WTC11 (cell line): ENCODE measurements around the gene BET1. TPM values are rescaled to one million over a fixed set of nuclear protein-coding genes. Genes with fewer than 3 reads are reported as not detected.

Experiments used
- ATAC-seq: fragments of 200-7000 bp; cut with Tn5 transposase; 2 replicates; pipeline ENCODE4 v1.10.0; 2021; ENCODE audit warnings: mild to moderate bottlenecking, moderate library complexity
- CTCF ChIA-PET: fragments of 300-600 bp; sonication (Branson Sonifier 250); formaldehyde crosslinking; loops from one replicate; lab custom pipeline; 2021; ENCODE audit warnings: antibody characterized with exemption; lab: Charles Lee
- POLR2A ChIA-PET: fragments of 350-600 bp; sonication (Branson Sonifier 250); formaldehyde crosslinking; loops from one replicate; lab custom pipeline; 2021; ENCODE audit warnings: antibody characterized with exemption; lab: Charles Lee
- DNase-seq: peaks from one replicate; pipeline ENCODE4 v3.0.0; 2021; ENCODE audit warnings: low spot score
- H3K27ac Mint-ChIP-seq: 2 replicates; pipeline ENCODE4 v1.8.0; 2021; ENCODE audit warnings: mixed read lengths
- H3K27me3 Mint-ChIP-seq: 2 replicates; pipeline ENCODE4 v1.8.0; 2021; ENCODE audit warnings: low read depth, mild to moderate bottlenecking, moderate library complexity, mixed read lengths
- H3K36me3 Mint-ChIP-seq: 2 replicates; pipeline ENCODE4 v1.8.0; 2021; ENCODE audit warnings: mixed read lengths
- H3K4me1 Mint-ChIP-seq: 2 replicates; pipeline ENCODE4 v1.8.0; 2022; ENCODE audit warnings: mixed read lengths
- H3K4me3 Mint-ChIP-seq: 2 replicates; pipeline ENCODE4 v1.8.0; 2021; ENCODE audit warnings: mild to moderate bottlenecking, moderate library complexity, mixed read lengths
- H3K9me3 Mint-ChIP-seq: 2 replicates; pipeline ENCODE4 v1.8.0; 2021; ENCODE audit warnings: mixed read lengths
- CREM ChIP-seq: sonication (generic); formaldehyde crosslinking; IDR thresholded peaks from 2 replicates; pipeline ENCODE4 v1.8.1; 2022; ENCODE audit warnings: mild to moderate bottlenecking, missing genetic modification reagents, moderate library complexity
- E2F1 ChIP-seq: sonication (generic); formaldehyde crosslinking; IDR thresholded peaks from 2 replicates; pipeline ENCODE4 v1.8.0; 2022; ENCODE audit warnings: mild to moderate bottlenecking, missing genetic modification reagents
- FOXK1 ChIP-seq: sonication (generic); formaldehyde crosslinking; IDR thresholded peaks from 2 replicates; pipeline ENCODE4 v1.8.0; 2022; ENCODE audit warnings: mild to moderate bottlenecking, moderate library complexity, missing genetic modification reagents
- JAZF1 ChIP-seq: fragments of 250-450 bp; sonication (Bioruptor Pico); IDR thresholded peaks from 2 replicates; pipeline ENCODE4 v1.9.0; 2021; ENCODE audit warnings: moderate library complexity, mild to moderate bottlenecking, inconsistent platforms
- MXD4 ChIP-seq: fragments of 250-450 bp; sonication (Bioruptor Pico); IDR thresholded peaks from 2 replicates; pipeline ENCODE4 v1.8.0; 2021; ENCODE audit warnings: mild to moderate bottlenecking, moderate library complexity, borderline replicate concordance
- NR2C2 ChIP-seq: sonication (generic); formaldehyde crosslinking; IDR thresholded peaks from 2 replicates; pipeline ENCODE4 v1.8.0; 2022; ENCODE audit warnings: mild to moderate bottlenecking, missing genetic modification reagents
- NR3C1 ChIP-seq: sonication (generic); formaldehyde crosslinking; conservative IDR thresholded peaks from 2 replicates; pipeline ENCODE4 v1.8.1; 2023; ENCODE audit warnings: low read depth, mild to moderate bottlenecking, missing genetic modification reagents
- PRDM15 ChIP-seq: sonication (generic); formaldehyde crosslinking; IDR thresholded peaks from 2 replicates; pipeline ENCODE4 v1.8.0; 2022; ENCODE audit warnings: missing genetic modification reagents
- SMAD3 ChIP-seq: sonication (generic); formaldehyde crosslinking; IDR thresholded peaks from 2 replicates; pipeline ENCODE4 v1.8.0; 2022; ENCODE audit warnings: missing genetic modification reagents, mild to moderate bottlenecking, borderline replicate concordance
- SP1 ChIP-seq: sonication (generic); formaldehyde crosslinking; conservative IDR thresholded peaks from 2 replicates; pipeline ENCODE4 v1.8.1; 2022; ENCODE audit warnings: missing genetic modification reagents
- TEAD1 ChIP-seq: sonication (generic); formaldehyde crosslinking; IDR thresholded peaks from 2 replicates; pipeline ENCODE4 v1.8.0; 2022; ENCODE audit warnings: mild to moderate bottlenecking, missing genetic modification reagents
- TEAD4 ChIP-seq: sonication (generic); formaldehyde crosslinking; IDR thresholded peaks from 2 replicates; pipeline ENCODE4 v1.8.0; 2022; ENCODE audit warnings: mild to moderate bottlenecking, missing genetic modification reagents
- ZNF671 ChIP-seq: fragments of 250-450 bp; sonication (Bioruptor Pico); IDR thresholded peaks from 2 replicates; pipeline ENCODE4 v1.8.0; 2021; ENCODE audit warnings: mild to moderate bottlenecking
- total RNA-seq: library from RNA; stranded (reverse); gene quantifications from 3 replicates; pipeline ENCODE4 v1.2.3, GENCODE V29; 2021
- TF ChIP-seq, protein P1 (sequence below): sonication (generic); formaldehyde crosslinking; IDR thresholded peaks from 2 replicates; pipeline ENCODE4 v1.8.0; 2023; ENCODE audit warnings: mild to moderate bottlenecking, missing genetic modification reagents
- TF ChIP-seq, protein P2 (sequence below): sonication (generic); formaldehyde crosslinking; IDR thresholded peaks from 2 replicates; pipeline ENCODE4 v1.8.1; 2022; ENCODE audit warnings: mild to moderate bottlenecking, missing genetic modification reagents, moderate library complexity, borderline replicate concordance
- TF ChIP-seq, protein P3 (sequence below): fragments of 250-450 bp; sonication (Bioruptor Pico); IDR thresholded peaks from 2 replicates; pipeline ENCODE4 v1.9.0; 2021; ENCODE audit warnings: mild to moderate bottlenecking, borderline replicate concordance
- TF ChIP-seq, protein P4 (sequence below): fragments of 250-450 bp; sonication (Bioruptor Pico); IDR thresholded peaks from 2 replicates; pipeline ENCODE4 v1.9.0; 2021; ENCODE audit warnings: mild to moderate bottlenecking

BET1 gene
- total RNA-seq, 1 experiment from 2014 or later, result 26.7 TPM

DNA sequence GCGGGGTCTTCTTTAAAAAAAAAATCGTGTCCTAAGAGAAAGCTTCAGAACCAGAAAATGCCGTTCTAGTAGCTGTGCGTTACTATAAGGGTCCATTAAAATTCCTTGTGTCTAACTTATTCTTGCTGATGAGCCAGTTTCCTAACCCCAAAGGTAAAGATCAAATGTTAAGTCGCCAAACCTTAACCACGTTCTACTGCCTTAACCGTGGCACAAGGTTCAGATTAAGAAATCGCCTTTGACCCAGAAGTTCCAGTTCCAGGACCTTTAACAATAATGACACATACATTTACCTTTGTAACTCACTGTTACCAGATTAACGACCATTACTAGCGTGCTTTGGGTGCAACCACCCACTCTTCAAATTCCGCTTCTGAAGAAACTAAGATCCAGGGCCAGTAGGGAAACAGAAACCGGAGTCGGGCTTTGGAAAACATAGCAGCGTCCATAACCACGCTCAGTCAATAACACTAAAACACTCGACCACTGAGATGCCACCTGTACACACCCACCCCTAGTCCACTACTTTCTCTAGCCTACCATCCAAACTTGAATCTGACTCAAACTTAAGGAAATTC, 620 bp downstream of the BET1 start (continued):
- TF ChIP-seq E2F1 (CRISPR knock-in tag) (no peak), TEAD4 (CRISPR knock-in tag) (no peak), MXD4 (no peak), ZNF671 (CRISPR knock-in tag) (no peak), TEAD1 (no peak)
- TF ChIP-seq, all 79 proteins: peak for 0

DNA sequence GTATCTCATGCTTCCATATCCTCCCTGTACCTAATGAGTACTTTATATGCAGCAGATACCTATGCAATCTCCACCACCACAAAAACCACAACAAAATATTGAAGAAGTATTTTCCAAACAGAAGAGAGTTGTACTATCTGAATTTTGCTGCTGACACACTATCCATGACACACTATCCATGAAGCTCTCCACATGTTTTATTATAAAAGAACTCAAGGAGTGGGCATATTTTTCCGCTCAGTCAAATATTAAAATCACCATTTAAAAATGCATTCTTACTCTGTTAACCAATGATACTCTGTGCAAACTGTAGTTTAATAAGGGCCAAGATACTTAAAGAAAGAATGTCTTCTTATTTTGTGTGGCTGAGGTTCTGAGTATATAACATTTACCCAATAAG, 2.8 kb downstream of the BET1 start:
- DNase-seq (no peak), ATAC-seq (no peak)
- Mint-ChIP-seq H3K4me3 (no peak overlapping the region), H3K4me1 (peaks cover 16% of the 10 kb centered on the region), H3K9me3 (no peaks in the 10 kb centered on the region), H3K27me3 (peaks cover 2% of the 10 kb centered on the region; the same call in 1 of the 2 replicates), H3K36me3 (peaks cover 11% of the 10 kb centered on the region), H3K27ac (no peak overlapping the region)
- TF ChIP-seq NR2C2 (CRISPR knock-in tag) (no peak), SP1 (CRISPR knock-in tag) (no peak), JAZF1 (CRISPR knock-in tag) (no peak)
- ChIA-PET POLR2A (no interaction called here), CTCF (no interaction called here)

GRCh38 chr7:93997868-93998267, 6.3 kb downstream of the BET1 start:
- Mint-ChIP-seq H3K4me1 (peaks cover 4% of the 10 kb centered on the region), H3K36me3 (peaks cover 23% of the 10 kb centered on the region), H3K27ac (no peak overlapping the region), H3K27me3 (no peaks in the 10 kb centered on the region), H3K9me3 (no peaks in the 10 kb centered on the region), H3K4me3 (no peak overlapping the region)
- ChIA-PET POLR2A (no interaction called here), CTCF (no interaction called here)
- DNase-seq (no peak), ATAC-seq (no peak)
- TF ChIP-seq E2F1 (CRISPR knock-in tag) (no peak), CREM (no peak), TEAD4 (CRISPR knock-in tag) (no peak), SMAD3 (CRISPR knock-in tag) (no peak), PRDM15 (no peak), NR3C1 (CRISPR knock-in tag) (no peak), FOXK1 (no peak)
- TF ChIP-seq, protein P1, sequence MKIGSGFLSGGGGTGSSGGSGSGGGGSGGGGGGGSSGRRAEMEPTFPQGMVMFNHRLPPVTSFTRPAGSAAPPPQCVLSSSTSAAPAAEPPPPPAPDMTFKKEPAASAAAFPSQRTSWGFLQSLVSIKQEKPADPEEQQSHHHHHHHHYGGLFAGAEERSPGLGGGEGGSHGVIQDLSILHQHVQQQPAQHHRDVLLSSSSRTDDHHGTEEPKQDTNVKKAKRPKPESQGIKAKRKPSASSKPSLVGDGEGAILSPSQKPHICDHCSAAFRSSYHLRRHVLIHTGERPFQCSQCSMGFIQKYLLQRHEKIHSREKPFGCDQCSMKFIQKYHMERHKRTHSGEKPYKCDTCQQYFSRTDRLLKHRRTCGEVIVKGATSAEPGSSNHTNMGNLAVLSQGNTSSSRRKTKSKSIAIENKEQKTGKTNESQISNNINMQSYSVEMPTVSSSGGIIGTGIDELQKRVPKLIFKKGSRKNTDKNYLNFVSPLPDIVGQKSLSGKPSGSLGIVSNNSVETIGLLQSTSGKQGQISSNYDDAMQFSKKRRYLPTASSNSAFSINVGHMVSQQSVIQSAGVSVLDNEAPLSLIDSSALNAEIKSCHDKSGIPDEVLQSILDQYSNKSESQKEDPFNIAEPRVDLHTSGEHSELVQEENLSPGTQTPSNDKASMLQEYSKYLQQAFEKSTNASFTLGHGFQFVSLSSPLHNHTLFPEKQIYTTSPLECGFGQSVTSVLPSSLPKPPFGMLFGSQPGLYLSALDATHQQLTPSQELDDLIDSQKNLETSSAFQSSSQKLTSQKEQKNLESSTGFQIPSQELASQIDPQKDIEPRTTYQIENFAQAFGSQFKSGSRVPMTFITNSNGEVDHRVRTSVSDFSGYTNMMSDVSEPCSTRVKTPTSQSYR, result no peak
- TF ChIP-seq, protein P2, sequence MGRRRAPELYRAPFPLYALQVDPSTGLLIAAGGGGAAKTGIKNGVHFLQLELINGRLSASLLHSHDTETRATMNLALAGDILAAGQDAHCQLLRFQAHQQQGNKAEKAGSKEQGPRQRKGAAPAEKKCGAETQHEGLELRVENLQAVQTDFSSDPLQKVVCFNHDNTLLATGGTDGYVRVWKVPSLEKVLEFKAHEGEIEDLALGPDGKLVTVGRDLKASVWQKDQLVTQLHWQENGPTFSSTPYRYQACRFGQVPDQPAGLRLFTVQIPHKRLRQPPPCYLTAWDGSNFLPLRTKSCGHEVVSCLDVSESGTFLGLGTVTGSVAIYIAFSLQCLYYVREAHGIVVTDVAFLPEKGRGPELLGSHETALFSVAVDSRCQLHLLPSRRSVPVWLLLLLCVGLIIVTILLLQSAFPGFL, result no peak
- TF ChIP-seq, protein P3, sequence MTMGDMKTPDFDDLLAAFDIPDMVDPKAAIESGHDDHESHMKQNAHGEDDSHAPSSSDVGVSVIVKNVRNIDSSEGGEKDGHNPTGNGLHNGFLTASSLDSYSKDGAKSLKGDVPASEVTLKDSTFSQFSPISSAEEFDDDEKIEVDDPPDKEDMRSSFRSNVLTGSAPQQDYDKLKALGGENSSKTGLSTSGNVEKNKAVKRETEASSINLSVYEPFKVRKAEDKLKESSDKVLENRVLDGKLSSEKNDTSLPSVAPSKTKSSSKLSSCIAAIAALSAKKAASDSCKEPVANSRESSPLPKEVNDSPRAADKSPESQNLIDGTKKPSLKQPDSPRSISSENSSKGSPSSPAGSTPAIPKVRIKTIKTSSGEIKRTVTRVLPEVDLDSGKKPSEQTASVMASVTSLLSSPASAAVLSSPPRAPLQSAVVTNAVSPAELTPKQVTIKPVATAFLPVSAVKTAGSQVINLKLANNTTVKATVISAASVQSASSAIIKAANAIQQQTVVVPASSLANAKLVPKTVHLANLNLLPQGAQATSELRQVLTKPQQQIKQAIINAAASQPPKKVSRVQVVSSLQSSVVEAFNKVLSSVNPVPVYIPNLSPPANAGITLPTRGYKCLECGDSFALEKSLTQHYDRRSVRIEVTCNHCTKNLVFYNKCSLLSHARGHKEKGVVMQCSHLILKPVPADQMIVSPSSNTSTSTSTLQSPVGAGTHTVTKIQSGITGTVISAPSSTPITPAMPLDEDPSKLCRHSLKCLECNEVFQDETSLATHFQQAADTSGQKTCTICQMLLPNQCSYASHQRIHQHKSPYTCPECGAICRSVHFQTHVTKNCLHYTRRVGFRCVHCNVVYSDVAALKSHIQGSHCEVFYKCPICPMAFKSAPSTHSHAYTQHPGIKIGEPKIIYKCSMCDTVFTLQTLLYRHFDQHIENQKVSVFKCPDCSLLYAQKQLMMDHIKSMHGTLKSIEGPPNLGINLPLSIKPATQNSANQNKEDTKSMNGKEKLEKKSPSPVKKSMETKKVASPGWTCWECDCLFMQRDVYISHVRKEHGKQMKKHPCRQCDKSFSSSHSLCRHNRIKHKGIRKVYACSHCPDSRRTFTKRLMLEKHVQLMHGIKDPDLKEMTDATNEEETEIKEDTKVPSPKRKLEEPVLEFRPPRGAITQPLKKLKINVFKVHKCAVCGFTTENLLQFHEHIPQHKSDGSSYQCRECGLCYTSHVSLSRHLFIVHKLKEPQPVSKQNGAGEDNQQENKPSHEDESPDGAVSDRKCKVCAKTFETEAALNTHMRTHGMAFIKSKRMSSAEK (CRISPR knock-in tag), result no peak
- TF ChIP-seq, protein P4, sequence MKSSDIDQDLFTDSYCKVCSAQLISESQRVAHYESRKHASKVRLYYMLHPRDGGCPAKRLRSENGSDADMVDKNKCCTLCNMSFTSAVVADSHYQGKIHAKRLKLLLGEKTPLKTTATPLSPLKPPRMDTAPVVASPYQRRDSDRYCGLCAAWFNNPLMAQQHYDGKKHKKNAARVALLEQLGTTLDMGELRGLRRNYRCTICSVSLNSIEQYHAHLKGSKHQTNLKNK (CRISPR knock-in tag), result no peak
